Measurements from ENCODE around the gene WWOX. TPM values are rescaled to one million over a fixed set of nuclear protein-coding genes. Genes with fewer than 3 reads are reported as not detected.
"Not testable (repeated sequence)": the region's sequence is repeated elsewhere in the genome, so short reads cannot be mapped to it uniquely, and the experiment has no call there.

WWOX gene
- polyA plus RNA-seq (2012; ENCODE audit: low read depth, missing spikeins) = 5.9 TPM

DNA sequence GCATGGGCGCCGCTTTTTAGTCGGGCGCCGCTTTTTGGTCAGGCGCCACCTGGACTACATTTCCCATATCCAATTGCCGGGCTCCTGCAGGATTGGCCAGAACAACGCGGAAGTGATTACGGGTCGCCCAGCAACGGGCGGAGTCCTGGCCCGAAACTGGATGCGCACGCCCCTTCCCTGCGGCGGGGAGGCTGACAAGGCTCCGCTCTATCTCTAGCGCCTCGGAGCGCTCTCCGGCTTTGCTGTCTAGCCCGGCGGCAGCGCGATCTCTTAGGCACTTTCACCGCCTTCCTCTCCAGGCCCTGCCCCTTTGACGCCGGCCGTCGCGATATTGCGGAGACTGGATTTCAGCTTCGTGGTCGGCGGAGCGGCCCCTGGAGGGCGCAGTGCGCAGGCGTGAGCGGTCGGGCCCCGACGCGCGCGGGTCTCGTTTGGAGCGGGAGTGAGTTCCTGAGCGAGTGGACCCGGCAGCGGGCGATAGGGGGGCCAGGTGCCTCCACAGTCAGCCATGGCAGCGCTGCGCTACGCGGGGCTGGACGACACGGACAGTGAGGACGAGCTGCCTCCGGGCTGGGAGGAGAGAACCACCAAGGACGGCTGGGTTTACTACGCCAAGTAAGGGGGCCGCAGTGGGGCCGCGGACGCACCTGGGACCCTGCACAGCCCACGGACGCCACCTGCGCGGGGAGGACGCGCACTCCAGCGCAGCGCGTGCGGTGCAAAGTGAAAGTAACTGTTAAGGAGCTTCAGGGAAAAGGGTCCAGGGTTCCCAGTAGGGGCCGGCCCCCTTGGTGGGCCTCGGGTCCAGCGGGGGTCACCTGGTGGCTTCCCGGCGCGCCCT lies at the start of gene WWOX:
Gene WWOX, plus strand, starts transcription at position 384 of the 841 bp plus-strand sequence.
- TF ChIP-seq TAF1 (IDR thresholded peaks at IDR 0.05; ENCODE audit: low read depth, low read length) (0 out of 2 replicates have a peak, but pooled peaks have one; percentile 51), POLR2A (IDR thresholded peaks at IDR 0.05; ENCODE audit: low read depth, low read length) (peak; percentile 53), PAX5 (IDR thresholded peaks at IDR 0.05; ENCODE audit: insufficient read depth, low read length, severe bottlenecking) (peak; percentile 48), POU2F2 (IDR thresholded peaks at IDR 0.05; ENCODE audit: low read depth, low read length) (peak; percentile 45; the same call in 1 of the 2 replicates), SPI1 (IDR thresholded peaks at IDR 0.05; ENCODE audit: low read depth, low read length) (0 out of 2 replicates have a peak, but pooled peaks have one; percentile 37), POLR2AphosphoS5 (IDR thresholded peaks at IDR 0.05; ENCODE audit: low read depth, low read length) (0 out of 2 replicates have a peak, but pooled peaks have one; percentile 28)
- peak; percentile 87 for DNase-seq (ENCODE audit: insufficient read length, low spot score)
- FAIRE-seq = peak; percentile 96

DNA sequence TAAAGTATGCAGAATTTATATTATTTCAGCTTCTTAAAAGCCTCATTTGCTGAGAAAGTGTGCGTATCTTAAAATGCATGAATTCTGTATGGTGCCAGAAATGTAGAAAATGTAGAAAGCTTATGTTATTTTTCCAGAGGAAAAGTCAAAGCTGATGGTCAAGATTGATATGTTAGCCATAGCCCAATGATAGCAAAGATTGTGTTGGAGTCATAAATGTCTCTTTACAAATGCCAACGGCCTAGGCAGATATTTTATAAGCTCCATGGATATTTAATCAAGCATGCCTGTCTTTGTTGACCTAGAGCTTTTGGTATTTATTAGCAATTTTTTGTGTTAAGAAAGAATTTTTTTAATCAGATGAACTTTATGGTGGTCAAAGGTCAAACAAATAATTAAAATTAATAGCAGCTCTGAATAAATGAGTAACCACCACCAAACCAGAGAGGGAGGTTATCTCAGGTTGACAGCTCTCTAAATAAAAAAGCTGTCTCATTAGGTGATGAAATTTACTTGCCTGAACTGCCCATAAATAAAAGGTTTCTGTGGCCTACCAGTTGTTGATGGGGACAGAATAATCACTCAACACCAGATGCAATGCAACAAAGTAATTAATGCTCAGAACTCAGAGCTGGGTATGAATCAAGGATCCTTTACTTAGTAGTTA lies 48.6 kb upstream of the WWOX start:
- FAIRE-seq (no peak), DNase-seq (ENCODE audit: insufficient read length, low spot score) (no peak)
- TF ChIP-seq POU2F2 (IDR thresholded peaks at IDR 0.05; ENCODE audit: low read depth, low read length) (no peak), POLR2A (IDR thresholded peaks at IDR 0.05; ENCODE audit: low read depth, low read length) (no peak), SPI1 (IDR thresholded peaks at IDR 0.05; ENCODE audit: low read depth, low read length) (no peak), TAF1 (IDR thresholded peaks at IDR 0.05; ENCODE audit: low read depth, low read length) (no peak), PAX5 (IDR thresholded peaks at IDR 0.05; ENCODE audit: insufficient read depth, low read length, severe bottlenecking) (no peak), POLR2AphosphoS5 (IDR thresholded peaks at IDR 0.05; ENCODE audit: low read depth, low read length) (no peak)

DNA sequence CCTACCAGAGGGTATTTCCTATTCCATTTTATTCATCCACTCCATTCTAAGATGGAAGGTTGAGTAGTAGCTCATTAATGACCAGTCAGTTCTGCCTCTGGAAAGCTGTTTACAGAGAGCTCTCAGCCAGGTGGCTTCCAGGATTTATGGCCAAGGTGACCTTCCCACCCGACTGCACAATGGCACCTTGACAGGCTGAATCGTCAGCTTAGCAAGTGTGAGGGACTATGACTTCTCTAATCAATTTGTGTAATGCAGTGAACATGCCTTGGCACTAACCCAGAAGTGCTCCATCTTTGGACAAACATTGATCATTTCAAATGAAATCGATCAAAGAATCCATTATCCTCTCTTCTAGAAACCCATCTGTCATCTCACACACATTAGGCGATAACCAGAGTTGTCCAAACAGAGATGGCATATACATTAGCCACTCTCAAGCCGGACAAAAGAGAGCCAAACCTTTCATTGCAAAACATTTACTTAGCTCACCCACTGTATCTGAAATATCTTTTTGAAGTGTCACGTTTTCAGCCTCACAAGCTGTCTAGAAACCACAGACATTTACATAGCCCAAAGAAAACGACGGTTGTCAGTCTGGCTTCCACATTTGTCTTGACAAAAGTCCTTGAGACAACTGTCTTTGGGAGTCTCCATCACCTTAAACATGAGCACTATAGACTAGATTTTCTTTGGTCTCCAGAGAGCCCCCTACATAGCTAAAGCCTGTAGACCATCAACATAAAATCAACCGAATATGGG lies 41.5 kb upstream of the WWOX start:
- TF ChIP-seq POLR2A (IDR thresholded peaks at IDR 0.05; ENCODE audit: low read depth, low read length) (no peak), TAF1 (IDR thresholded peaks at IDR 0.05; ENCODE audit: low read depth, low read length) (no peak), SPI1 (IDR thresholded peaks at IDR 0.05; ENCODE audit: low read depth, low read length) (no peak), POU2F2 (IDR thresholded peaks at IDR 0.05; ENCODE audit: low read depth, low read length) (no peak), PAX5 (IDR thresholded peaks at IDR 0.05; ENCODE audit: insufficient read depth, low read length, severe bottlenecking) (no peak), POLR2AphosphoS5 (IDR thresholded peaks at IDR 0.05; ENCODE audit: low read depth, low read length) (no peak)
- FAIRE-seq (no peak), DNase-seq (ENCODE audit: insufficient read length, low spot score) (no peak)

- not testable (repeated sequence) for FAIRE-seq; DNase-seq (ENCODE audit: insufficient read length, low spot score)
Measured at GRCh38 chr16:78059806-78060205, 39.6 kb upstream of the WWOX start.

- no peak for DNase-seq (ENCODE audit: insufficient read length, low spot score)
- TF ChIP-seq SPI1 (IDR thresholded peaks at IDR 0.05; ENCODE audit: low read depth, low read length) = no peak
- TF ChIP-seq POU2F2 (IDR thresholded peaks at IDR 0.05; ENCODE audit: low read depth, low read length) = no peak
- no peak for TF ChIP-seq TAF1 (IDR thresholded peaks at IDR 0.05; ENCODE audit: low read depth, low read length)
- TF ChIP-seq POLR2A (IDR thresholded peaks at IDR 0.05; ENCODE audit: low read depth, low read length) = no peak
- no peak for TF ChIP-seq POLR2AphosphoS5 (IDR thresholded peaks at IDR 0.05; ENCODE audit: low read depth, low read length)
- TF ChIP-seq PAX5 (IDR thresholded peaks at IDR 0.05; ENCODE audit: insufficient read depth, low read length, severe bottlenecking) = no peak
Measured at GRCh38 chr16:78060295-78060694, 39.2 kb upstream of the WWOX start.

GRCh38 chr16:78060809-78061208 lies 38.6 kb upstream of the WWOX start:
- no peak for DNase-seq (ENCODE audit: insufficient read length, low spot score)
- TF ChIP-seq POLR2AphosphoS5 (IDR thresholded peaks at IDR 0.05; ENCODE audit: low read depth, low read length) = no peak
- no peak for TF ChIP-seq TAF1 (IDR thresholded peaks at IDR 0.05; ENCODE audit: low read depth, low read length)
- no peak for TF ChIP-seq POU2F2 (IDR thresholded peaks at IDR 0.05; ENCODE audit: low read depth, low read length)
- no peak for TF ChIP-seq POLR2A (IDR thresholded peaks at IDR 0.05; ENCODE audit: low read depth, low read length)
- TF ChIP-seq PAX5 (IDR thresholded peaks at IDR 0.05; ENCODE audit: insufficient read depth, low read length, severe bottlenecking) = no peak
- no peak for TF ChIP-seq SPI1 (IDR thresholded peaks at IDR 0.05; ENCODE audit: low read depth, low read length)
- no peak for FAIRE-seq

More at GRCh38 chr16:78060295-78060694, 39.2 kb upstream of the WWOX start:
- FAIRE-seq = no peak

- DNase-seq (ENCODE audit: insufficient read length, low spot score) = no peak
- no peak for TF ChIP-seq POU2F2 (IDR thresholded peaks at IDR 0.05; ENCODE audit: low read depth, low read length)
- no peak for TF ChIP-seq SPI1 (IDR thresholded peaks at IDR 0.05; ENCODE audit: low read depth, low read length)
- TF ChIP-seq POLR2A (IDR thresholded peaks at IDR 0.05; ENCODE audit: low read depth, low read length) = no peak
- no peak for TF ChIP-seq PAX5 (IDR thresholded peaks at IDR 0.05; ENCODE audit: insufficient read depth, low read length, severe bottlenecking)
- TF ChIP-seq TAF1 (IDR thresholded peaks at IDR 0.05; ENCODE audit: low read depth, low read length) = no peak
- TF ChIP-seq POLR2AphosphoS5 (IDR thresholded peaks at IDR 0.05; ENCODE audit: low read depth, low read length) = no peak
- no peak for FAIRE-seq
Measured at GRCh38 chr16:78065319-78065718, 34.1 kb upstream of the WWOX start.

DNA sequence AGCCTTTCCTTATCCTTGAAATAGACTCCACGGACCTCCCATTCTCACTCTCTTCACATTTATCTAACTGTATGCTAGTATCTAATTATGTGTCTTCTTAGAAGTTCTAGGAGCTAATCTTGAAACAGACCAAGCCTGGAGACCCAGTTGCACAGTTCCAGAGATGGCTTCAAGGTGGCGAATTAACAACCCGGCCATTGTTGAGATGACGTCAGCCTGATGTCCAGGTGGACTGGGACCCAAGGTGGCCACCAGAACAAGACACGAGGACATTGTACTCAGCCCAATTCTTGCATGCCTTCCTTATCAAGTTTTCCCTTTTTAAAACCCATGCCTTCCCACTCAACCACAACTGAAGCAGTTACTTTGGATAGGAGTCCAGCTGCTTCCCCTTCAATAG lies 29.5 kb upstream of the WWOX start:
- FAIRE-seq = no peak
- TF ChIP-seq PAX5 (IDR thresholded peaks at IDR 0.05; ENCODE audit: insufficient read depth, low read length, severe bottlenecking) (no peak), POLR2AphosphoS5 (IDR thresholded peaks at IDR 0.05; ENCODE audit: low read depth, low read length) (no peak), POLR2A (IDR thresholded peaks at IDR 0.05; ENCODE audit: low read depth, low read length) (no peak), POU2F2 (IDR thresholded peaks at IDR 0.05; ENCODE audit: low read depth, low read length) (no peak), SPI1 (IDR thresholded peaks at IDR 0.05; ENCODE audit: low read depth, low read length) (no peak), TAF1 (IDR thresholded peaks at IDR 0.05; ENCODE audit: low read depth, low read length) (no peak)
- no peak for DNase-seq (ENCODE audit: insufficient read length, low spot score)

- DNase-seq (ENCODE audit: insufficient read length, low spot score) (no peak), FAIRE-seq (no peak)
- TF ChIP-seq PAX5 (IDR thresholded peaks at IDR 0.05; ENCODE audit: insufficient read depth, low read length, severe bottlenecking) = no peak
- TF ChIP-seq POLR2A (IDR thresholded peaks at IDR 0.05; ENCODE audit: low read depth, low read length) = no peak
- TF ChIP-seq POU2F2 (IDR thresholded peaks at IDR 0.05; ENCODE audit: low read depth, low read length) = no peak
Measured at GRCh38 chr16:78072275-78072674, 27.2 kb upstream of the WWOX start.

Data from GM12891 (cell line).